ENCODE measurements around the gene SHD.
A peak's percentile ranks its signal among the peaks of the same experiment; 100 is the strongest.

The SHD gene

GRCh38 chr19:4327252-4327876, 48.3 kb downstream of the SHD start:
- peak; percentile 84 to 85 for DNase-seq (ENCODE audit: low read depth in 2 of 2)

GRCh38 chr19:4327877-4328242, 48.8 kb downstream of the SHD start:
- DNase-seq (ENCODE audit: low read depth in 2 of 2), result no peak

GRCh38 chr19:4328243-4328990, 49.4 kb downstream of the SHD start:
- DNase-seq (ENCODE audit: low read depth in 2 of 2), result peak; percentile 95 to 99

GRCh38 chr19:4328991-4329681, 50.1 kb downstream of the SHD start:
- peak in 1 of 2 donors; percentile 47 for DNase-seq (ENCODE audit: low read depth in 2 of 2)

DNA sequence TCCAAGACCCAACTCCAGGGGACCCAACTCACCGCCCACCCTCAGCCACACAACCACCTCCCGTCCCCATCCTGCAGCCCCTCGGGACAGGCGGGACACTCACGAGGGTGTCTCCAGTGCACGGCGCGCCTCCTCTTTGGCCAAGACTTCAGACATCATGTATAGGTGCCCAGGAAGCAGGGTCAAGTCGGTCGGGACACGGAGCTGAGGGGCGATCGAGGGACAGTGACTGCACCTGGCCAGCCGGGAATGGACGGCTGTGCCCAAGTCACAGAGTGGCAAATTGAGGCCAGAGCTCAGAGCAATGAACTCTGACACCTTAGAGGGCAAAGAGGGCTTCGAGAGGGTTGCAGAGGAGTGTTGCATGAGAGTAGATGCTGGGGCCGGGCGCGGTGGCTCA, 50.8 kb downstream of the SHD start:
- DNase-seq (ENCODE audit: low read depth in 2 of 2), result no peak

DNA sequence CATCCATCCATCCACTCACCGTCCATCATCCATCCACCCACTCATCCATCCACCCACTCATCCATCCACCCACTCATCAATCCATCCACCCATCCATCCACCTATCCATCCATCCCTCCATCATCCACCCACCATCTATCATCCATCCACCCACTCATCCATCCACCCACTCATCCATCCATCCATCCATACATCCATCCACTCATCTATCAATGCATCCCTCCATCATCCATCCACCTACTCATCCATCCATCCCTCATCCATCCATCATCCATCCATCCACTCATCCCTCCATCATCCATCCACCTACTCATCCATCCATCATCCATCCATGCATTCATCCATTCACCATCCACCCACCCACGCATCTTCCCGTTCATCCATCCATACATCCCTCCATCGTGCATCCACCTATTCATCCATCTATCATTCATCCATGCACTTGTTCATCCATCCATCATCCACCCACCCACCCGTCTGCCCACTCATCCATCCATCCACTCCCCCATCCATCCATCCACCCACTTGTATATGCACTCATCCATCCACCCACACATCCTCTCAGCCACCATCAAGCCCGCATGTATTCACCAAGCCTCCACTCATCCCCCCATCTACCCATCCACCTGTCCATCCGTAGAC, 56.0 kb downstream of the SHD start:
- no peak for DNase-seq (ENCODE audit: low read depth in 2 of 2)

DNA sequence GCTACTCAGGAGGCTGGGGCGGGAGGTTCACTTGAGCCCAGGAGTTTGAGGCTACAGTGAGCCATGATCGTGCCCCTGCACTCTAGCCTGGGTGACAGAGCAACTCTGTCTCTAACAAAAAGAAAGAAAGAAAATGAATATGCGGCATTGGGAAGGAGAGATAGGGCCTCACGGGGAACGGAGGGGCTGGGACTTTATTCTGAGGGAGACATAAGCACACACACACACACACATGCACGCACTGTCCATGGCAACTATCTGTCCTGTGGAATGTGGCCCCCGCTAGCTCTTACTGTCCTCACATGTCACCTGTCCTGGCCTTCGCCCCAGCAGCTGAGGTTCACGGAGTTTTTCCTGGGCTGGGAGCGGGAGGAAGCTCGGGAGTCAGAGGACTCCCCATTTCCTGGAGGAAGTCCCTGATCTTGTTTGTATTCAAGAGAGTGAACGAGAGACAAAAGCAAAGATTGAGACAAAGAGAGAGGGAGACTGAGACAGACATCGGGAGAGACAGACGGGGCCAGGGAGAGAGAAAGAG, 58.9 kb downstream of the SHD start:
- no peak for DNase-seq (ENCODE audit: low read depth in 2 of 2)

- DNase-seq (ENCODE audit: low read depth in 2 of 2), result peak in 1 of 2 donors; percentile 22
Observed at GRCh38 chr19:4338441-4339355, 59.6 kb downstream of the SHD start, which contains the start of gene STAP2. Gene STAP2 (minus strand): TSS chr19:4338827. CDS start chr19:4338753, 74 bp downstream.

Data from stimulated activated CD4-positive, alpha-beta T cell treated with anti-CD3 and anti-CD28 coated beads, Interleukin-15, amount 100 ng/mL, for 48 hours (primary cell).